ENCODE data around the gene WDR49.

WDR49 gene
- long read RNA-seq, donor 1, result 0 reads
- long read RNA-seq, donor 2, result 0 reads
- long read RNA-seq, donor 3, result 0 reads
- long read RNA-seq, donor 4, result 0 reads
- long read RNA-seq, donor 5, result 0 reads
- long read RNA-seq, donor 6, result 0 reads
- long read RNA-seq, donor 7, result 0 reads
- long read RNA-seq, donor 8, result 0 reads

DNA sequence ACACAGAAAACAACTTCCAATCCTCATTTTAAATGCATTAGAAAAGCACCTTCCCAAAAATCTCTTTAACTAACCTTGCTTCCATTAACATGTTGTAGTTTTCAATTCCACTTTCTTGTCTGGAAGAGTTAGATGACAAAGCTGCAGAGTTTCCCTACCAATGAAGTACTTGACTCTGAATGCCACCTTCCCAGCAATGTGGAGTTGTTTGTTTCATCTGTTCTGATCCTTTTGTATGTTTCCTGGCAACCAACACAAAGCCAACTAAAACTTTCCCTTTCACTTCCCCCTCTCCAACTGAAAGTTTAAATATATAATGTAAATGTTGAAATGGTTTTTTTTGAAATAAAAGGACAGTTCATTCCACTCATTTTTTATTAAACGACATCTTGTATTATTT, at the start of gene WDR49:
Gene WDR49 (minus strand): TSS at position 183 of the 400 bp plus-strand sequence. CDS start 517 bp downstream, outside the sequence.
- no peak for DNase-seq

DNA sequence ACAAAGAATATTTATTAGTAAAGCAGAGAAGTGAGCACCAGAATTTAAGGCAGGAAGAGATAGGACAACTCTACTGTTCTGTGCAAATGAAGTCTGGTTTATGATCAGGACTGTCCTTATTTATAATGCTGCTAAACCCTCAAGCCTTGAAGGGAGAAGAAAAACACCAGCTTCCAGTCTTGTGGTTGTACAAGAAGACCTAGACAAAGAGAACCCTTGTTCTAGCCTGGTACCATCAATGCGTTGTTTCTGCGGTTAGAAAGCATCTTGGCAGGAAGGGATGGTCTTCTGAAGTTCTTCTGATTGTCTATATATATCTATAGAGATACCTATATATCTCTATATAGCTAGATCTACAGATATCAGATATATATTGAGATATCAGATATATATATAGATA, 47.2 kb upstream of the WDR49 start:
- DNase-seq, result no peak

DNA sequence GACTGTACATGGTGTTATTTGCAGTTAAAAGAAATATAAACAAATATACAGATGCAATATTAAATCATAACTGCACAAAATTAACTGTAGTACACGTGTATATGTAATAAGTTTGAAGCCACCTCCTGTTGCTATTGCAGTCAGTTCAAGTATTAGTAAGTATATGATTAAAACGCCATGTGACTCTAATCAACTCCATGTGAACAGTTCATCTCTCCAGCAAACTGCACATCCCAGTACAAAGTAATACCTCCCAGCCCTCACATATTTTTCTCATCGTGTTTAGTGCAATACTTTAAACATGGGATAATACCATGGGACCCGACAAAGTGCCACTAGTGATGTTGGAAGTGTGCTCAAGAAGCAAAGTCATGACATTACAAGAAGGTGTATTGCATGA, 46.3 kb upstream of the WDR49 start:
- no peak for DNase-seq

DNA sequence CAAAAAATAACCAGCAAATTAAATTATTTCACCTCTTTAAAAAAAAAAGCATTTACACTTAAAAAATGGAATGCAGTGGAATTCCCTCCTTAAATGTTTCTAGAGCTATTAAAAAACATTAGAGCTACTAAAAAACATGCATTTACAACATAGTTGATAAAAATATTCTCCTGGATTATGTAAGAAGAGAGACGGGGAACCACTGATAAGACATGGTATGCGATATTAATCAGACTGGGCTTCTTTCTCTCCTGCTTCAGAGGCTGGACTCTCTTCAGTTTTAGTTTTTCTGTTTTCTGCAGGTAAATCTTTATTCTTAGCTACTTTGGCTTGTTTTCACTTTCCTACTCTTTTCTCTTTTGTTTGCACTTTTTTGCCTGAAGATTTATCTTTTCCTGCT, 40.4 kb upstream of the WDR49 start:
- DNase-seq, result no peak

DNA sequence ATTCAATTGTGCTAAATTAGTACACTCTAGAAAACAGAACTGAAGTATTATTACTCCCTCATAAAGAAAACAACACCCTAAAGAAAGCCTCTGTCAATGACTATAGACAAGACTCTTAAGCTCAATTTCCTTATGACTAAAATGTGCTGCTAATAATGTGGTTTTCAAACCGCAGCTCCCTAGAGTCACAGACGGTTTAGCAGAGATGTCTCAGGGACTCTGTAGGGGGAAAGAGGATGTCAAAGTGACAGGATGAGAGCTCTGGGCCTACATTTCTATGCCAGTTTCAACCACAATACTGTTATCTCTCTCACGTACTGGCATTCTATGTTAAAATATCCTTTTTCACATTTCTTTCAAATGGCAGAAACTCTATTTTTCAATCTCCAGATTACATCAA, 37.6 kb upstream of the WDR49 start:
- DNase-seq, result no peak

DNA sequence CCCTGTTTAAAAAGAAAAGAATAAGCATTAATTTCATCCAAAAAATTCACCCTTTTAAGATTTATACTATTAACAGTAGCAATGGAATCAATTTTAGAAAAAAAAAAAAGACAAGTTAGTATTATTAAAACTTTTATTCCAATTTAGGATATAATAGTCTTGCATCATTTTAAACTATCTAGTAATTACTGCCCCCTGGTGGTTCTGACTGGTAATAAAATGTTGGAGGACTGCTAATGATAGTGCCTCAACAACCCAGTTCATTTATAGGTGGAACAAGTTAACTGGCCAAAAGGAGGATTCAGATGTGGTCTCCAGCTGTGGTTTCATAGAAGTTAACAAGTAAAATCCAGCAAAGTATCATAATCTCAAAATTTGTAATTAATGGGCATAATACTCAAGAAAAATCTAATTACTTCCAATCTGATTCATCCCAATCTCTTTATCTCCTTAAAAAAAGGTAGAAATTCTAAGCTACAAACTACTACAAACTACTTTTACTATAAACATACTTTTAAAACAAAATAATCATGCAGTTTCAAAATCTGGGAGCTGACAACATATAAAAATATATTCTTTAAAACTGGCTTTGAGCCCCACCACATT, 30.7 kb upstream of the WDR49 start:
- DNase-seq, result no peak

DNA sequence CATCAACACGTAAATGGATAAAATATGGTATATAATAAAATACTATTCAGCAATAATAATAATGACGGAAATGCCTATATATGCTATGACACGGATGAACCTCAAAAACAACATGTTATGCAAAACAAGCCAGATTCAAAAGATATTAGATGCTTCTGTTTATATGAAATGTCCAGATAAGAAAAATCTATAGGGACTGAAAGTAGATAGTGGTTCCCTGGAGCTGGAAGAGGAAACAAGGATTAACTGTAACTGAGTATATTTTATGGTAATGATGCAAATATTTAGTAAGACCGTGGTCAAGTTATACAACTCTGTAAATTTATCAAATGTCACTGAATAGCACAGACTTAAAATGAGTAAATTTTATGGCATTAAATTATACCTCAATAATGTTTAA, 25.8 kb upstream of the WDR49 start:
- no peak for DNase-seq

DNA sequence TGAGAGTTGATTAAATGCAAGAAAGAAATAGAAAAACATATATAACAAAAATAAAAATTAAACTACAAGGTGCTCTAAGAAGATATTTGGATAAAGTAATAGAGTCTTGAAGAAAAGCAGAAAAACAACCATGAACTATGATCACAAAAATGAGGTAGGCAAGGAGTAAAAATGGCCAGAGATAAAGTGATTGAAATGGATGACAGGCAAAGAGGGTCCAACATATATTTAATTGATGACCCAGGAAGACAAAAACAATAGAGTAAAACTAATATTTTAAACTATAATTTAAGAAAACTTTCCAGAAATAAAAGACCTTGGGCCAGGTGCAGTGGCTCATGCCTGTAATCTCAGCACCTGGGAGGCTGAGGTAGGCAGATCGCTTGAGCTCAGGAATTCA, 22.1 kb upstream of the WDR49 start:
- DNase-seq, result no peak

DNA sequence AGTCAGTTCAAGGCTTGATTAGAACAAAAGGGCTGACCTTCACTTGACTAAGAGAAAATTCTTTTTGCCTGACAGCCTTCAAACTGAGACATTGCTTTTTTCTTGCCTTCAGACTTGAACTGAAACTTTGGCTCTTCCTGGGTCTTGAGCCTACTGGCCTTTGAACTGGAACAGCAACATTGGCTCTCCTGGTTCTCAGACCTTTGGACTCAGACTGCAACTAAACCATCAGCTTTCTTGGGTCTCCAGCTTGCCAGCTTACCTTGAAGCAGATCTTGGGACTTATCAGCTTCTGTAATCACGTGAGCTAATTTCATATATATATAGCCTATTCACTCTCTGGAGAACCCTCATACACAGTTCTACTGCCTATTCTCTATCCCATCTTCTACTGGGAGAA, 19.5 kb upstream of the WDR49 start:
- no peak for DNase-seq

DNA sequence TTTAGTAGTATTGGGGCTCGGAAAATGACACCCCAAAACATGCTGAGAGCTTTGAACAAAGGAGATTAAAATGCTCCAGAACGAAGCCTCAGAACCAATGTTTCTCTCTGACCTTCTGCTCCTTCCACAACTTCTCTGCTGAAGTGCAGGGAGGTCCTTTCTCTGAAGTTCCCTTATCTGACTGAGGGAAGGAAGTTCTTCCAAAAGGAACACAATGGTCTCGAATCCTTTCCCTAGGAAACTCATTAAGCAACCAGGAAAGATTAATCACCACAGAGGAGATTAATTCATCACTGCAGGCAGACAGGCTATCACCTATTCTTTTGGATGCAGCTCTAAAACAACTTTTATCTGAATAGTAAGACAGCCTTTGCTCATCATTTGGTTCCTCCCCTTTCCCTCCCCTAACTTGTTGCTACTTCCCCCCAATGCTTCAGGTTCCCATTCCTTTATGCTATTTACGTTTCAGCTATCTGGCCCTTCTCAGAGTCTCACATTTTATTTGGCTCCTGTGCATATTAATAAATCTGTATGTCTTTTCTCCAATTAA, 18.2 kb upstream of the WDR49 start:
- no peak for DNase-seq

DNA sequence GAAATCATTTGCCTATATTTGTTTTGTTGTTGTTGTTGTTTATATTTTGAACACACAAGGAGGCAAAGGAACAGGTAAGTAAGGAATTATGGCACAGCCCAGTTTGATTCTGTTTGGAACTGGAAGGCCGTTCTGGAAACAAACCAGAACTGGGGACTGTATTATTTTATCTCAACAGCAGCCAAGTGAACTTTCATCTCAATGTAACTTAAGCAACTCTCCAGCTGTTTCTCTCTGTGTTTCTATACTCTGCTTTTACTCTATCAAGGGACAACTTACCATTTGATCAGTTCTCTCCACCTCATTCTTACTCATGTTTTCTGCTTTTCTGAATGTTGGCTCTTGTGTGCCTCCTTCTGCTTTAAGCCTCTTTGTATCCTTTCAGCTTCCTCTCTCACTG, 16.0 kb upstream of the WDR49 start:
- DNase-seq, result no peak

DNA sequence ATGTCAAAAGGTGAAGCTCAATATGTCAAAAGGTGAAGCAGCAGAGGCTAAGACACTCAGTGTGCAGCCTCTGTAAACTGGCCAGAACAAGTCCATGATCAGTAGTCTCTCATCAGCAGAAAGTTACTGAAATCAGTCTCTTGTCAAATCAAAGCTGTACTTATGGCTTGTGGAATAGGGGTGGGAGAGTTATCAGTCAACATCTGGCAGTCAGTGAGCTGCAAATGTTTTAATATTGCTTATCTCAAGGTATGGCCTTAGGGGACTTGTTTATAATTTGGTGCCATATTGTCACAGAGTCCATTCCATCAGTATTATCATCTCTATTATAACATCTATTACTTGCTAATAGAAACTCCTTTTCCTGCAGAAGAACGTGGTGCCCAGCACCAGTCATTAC, 14.9 kb upstream of the WDR49 start:
- no peak for DNase-seq

DNA sequence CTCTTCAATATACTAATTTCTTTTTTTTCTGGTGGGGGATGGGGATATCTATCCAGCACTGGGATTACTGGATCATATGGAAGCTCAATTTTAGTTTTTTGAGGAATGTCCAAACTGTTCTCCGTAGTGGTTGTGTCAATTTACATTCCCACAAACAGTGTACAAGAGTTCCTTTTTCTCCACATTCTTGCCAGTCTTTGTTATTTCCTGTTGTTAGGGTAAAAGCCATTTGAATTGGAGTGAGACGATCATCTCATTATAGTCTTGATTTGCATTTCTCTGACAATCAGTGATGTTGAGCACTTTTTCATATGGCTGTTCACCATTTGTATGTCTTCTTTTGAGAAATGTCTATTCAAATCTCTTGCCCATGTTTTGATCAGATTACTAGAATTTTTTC, 12.8 kb upstream of the WDR49 start:
- DNase-seq, result no peak

DNA sequence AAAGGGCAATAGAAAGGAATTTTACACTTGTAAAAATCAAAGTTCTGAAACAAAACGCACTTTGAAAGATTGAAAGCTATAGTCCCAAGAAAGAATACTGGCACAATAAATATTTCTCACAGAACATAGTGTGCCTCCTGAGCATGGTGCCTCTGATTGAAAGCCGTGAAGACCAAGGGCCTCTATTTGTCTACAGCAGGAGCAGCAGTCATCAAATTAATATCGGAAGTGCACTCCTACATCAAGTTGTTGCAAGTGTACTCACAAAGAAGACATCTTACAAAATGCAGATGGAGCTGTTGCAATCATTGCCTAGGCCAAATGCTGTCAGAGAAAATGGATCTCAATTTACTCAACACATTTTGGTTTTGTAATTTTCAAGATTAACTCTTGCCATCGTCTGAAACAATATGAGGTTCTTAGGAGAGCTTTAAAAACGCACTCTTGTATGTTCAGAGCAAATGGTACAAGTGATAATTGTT, 9.2 kb upstream of the WDR49 start:
- no peak for DNase-seq

DNA sequence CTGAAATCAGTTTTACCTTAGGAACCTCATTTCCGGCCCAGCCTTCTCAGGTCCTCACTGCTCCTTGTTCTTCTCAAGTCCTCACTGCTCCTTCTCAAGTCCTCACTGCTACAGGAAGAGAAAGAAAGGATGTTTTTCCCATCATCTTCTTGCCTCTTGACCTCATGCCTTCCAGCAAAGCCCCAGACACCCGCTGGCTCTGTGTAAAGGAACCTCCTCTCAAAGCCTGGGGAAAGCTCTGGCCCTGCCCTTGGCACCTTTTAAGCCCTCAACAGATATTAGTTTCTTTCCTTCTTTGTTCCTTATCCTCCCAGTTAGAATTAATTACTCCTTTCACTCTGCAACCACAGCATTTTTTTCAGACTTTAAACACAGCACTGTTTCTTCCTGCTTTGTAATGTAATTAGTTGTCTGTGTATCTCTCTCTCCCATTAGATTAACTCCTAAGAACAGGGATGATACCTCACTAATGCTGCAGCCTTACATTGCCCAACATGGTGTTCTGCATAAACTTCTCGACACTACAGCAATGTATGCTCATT, 4.0 kb upstream of the WDR49 start:
- no peak for DNase-seq

DNA sequence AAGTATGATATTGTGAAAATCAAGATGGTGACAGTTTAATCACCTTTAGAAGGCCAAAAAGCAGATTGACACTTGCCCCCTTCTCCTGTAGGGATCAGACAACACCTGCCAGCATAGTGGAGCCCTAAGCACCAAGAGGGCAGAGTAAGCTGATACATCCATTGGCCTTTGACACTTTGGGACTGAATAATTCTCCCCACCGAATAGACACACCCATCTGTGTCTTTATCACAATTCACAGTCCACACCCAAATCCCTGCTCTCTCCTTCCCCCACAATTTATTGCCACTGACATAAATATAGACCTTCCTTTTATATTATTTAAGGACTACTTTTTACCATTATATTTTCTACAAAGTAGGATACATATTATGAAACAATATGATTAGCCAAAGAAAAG, 3.1 kb upstream of the WDR49 start:
- no peak for DNase-seq

DNA sequence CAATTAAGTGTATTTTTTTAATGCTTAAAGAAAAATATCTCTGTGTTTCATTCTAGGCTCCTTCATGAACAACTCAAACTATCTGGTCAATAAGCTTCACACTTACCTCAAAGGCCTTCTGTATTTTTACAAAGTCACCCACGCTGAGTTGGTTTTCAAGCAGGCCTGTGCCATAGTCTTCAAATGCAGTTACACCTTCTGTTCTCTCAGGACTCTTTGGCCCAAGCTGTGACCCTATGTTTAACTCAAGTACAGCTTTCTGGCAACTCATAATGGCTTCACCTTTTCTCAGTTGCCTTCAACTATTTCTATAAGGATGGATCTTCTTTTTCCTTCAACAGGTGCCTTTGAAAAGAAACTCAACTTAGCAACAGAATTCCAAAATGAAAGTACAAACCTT, 587 bp downstream of the WDR49 start:
- DNase-seq, result no peak

DNA sequence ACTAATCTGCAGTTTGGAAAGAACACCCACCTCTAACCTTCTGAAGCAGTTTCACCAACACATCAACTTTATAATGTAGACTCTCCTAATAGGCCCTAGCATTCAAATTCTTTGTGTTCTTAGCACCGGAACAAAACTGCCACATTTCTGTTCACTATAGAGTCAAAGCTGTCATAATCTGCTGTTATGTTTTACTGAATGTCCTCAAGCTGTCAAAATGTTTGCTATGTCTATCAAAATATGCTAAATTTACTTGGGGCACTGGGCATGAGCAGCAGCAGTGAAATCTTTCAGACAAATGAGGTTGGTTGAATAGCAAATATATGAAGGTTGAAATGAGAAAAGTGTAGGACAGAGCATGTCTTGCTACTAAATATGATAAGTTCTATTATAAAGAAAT, 1.9 kb downstream of the WDR49 start:
- DNase-seq, result no peak

DNA sequence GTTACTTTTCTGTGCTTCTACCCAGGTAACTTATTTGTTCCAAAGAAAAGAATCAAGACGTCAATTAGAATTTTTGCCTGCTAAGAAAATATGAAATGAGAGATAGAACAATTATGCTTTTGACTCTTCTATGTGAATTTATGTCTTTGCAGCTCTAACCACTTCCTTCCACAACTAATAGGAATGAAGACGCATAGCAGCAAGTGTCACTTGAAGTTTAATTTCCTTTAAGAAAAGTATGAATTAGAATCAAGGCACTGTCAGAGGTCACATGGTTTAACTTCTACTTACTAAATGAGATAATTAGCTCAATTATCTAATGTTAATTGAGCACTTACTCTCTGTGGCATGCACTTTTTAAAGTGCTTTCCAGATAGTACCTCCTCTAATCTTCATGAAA, 3.3 kb downstream of the WDR49 start:
- no peak for DNase-seq

DNA sequence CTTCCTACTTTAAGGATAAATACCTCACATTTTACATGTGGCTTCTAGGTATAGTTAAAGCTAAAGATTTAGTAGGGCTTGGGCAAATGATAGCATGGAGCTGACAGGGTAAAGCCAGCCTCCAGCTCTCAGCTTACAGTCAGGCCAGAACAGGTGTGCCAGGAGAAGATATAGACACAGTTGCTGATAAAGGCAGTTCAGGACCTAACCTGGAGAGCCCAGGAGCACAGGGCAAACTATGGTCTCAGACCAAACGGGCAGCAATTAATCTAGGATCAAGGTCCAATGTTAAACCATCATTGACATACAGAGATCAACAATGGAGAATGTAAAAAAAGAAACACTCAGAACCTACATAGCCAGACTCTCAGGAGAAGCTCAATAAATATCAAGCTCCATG, 4.0 kb downstream of the WDR49 start:
- no peak for DNase-seq

DNA sequence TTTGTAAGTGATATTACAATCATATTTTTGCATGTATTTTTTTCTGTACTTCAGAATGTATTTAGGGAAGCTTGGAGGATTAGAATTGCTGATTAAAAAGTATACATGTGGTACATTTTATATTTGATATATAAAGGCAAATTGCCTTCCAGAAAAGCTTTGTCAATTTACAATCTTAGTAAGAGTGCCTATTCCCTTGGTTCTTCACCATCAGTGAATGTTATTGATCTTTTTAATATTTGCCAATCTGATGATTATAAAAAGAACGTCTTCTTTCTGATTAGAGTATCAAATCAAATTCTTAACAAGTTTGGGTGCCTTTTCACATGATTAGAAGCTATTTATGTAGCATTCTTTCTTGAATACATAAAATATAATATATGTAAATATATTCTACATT, 9.1 kb downstream of the WDR49 start:
- no peak for DNase-seq

DNA sequence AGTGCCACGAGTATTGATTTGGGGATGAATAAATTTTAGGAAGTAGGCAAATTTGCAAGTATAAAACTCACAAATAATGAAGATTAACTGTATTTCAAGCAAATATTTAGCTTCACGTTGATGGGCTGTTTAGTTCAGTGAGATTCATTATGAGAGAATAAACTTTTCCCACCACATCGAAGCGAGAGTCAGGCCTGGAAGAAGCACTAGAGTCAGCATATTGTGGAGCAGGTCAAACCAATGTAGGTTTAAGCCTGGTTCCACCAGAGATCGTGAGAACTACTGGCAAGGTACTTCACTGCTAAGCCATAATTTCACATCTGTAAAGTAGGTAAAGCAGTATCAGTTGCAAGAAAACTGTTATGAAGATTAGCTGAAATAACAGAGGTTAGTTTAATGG, 22.3 kb downstream of the WDR49 start:
- no peak for DNase-seq

DNA sequence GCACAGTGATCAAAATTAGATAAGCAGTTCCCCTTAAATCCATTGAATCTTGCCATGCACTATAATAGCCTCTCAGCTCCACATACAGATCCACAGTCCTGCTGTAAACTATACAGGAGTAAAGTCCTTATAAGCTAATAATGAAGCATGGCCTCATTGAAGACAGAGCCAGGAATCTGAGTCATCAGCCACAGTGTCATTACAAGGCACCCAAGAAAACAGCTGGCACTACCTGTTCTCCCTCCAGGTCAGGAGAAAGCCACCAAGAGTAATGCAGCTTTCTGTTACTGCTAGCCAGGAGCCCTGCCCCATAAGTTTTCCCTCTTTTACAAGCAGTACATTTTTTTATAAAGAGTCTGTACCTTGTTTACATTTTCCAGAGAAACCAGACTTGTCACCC, 27.3 kb downstream of the WDR49 start:
- no peak for DNase-seq

DNA sequence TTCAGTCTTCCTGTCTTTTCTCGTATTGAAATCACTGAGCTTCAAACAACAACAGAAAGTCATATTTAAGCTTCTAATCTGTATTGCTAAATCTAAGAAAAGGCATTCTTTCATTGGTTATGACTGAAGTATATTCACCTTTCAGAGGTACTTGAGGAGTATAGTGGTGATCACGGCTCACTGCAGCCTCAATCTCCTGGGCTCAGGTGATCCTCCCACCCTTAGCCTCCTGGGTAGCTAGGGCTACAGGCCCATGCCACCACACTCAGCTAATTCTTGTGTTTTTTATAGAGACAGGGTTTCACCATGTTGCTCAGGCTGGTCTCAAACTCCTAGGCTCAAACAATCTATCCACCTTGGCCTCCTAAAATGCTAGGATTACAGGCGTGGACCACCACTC, 38.7 kb downstream of the WDR49 start:
- DNase-seq, result no peak
